IMR-90 (cell line): ENCODE measurements around the gene SOX5. TPM values are rescaled to one million over a fixed set of nuclear protein-coding genes. Genes with fewer than 3 reads are reported as not detected.

ENCODE experiments used
- ATAC-seq: fragments of 200-7000 bp; cut with Tn5 transposase; 2 replicates; pipeline ENCODE4 v1.9.1; 2020; ENCODE audit warnings: low read depth, mild to moderate bottlenecking, moderate library complexity
- BruUV-seq: library from RNA; stranded (reverse); fragments of 400-500 nt; replicated peaks from 2 replicates; lab custom pipeline; 2021; lab: Mats Ljungman, UMichigan
- CTCF ChIA-PET: fragments of 300-600 bp; formaldehyde crosslinking; extraction: SDS; loops from one replicate; lab custom pipeline; 2021; ENCODE audit warnings: antibody characterized with exemption; lab: Yijun Ruan, JAX
- POLR2A ChIA-PET: fragments of 300-600 bp; sonication (Branson Sonifier 250); formaldehyde crosslinking; loops from one replicate; lab custom pipeline; 2022; ENCODE audit warnings: antibody characterized with exemption; ENCODE audit not compliant: unreplicated experiment; lab: Charles Lee
- DNase-seq: peaks from one replicate; pipeline ENCODE4 v3.0.0; 2013
- H2AFZ ChIP-seq: replicated peaks from 2 replicates; pipeline ENCODE3; 2013; ENCODE audit warnings: low read length, mild to moderate bottlenecking; ENCODE audit not compliant: poor library complexity
- H2AK5ac ChIP-seq: 2 replicates; pipeline ENCODE4 v1.6.1; 2013; ENCODE audit warnings: low read depth, low read length, inconsistent platforms
- H2AK9ac ChIP-seq: replicated peaks from 2 replicates; pipeline ENCODE3; 2013; ENCODE audit warnings: mild to moderate bottlenecking, low read depth, low read length, moderate library complexity; ENCODE audit not compliant: poor library complexity
- H2BK120ac ChIP-seq: 2 replicates; pipeline ENCODE4 v1.6.1; 2013; ENCODE audit warnings: low read depth, low read length, inconsistent platforms
- H2BK15ac ChIP-seq: 3 replicates; pipeline ENCODE4 v1.6.1; 2013; ENCODE audit warnings: low read depth, low read length, inconsistent platforms
- H2BK20ac ChIP-seq: 2 replicates; pipeline ENCODE4 v1.6.1; 2013; ENCODE audit warnings: low read depth, mild to moderate bottlenecking, inconsistent platforms, low read length, moderate library complexity
- H2BK5ac ChIP-seq: 2 replicates; pipeline ENCODE4 v1.6.1; 2013; ENCODE audit warnings: mild to moderate bottlenecking, low read depth, low read length, inconsistent platforms; ENCODE audit not compliant: poor library complexity, severe bottlenecking
- H3K14ac ChIP-seq: replicated peaks from 2 replicates; pipeline ENCODE4 v1.6.1; 2013; ENCODE audit warnings: low read depth, low read length, inconsistent platforms
- H3K18ac ChIP-seq: 2 replicates; pipeline ENCODE4 v1.6.1; 2013; ENCODE audit warnings: low read depth, low read length, control low read depth
- H3K23ac ChIP-seq: 2 replicates; pipeline ENCODE4 v1.6.1; 2013; ENCODE audit warnings: low read depth, low read length, inconsistent platforms
- H3K27ac ChIP-seq: 2 replicates; pipeline ENCODE4 v1.5.1; 2013; ENCODE audit warnings: mild to moderate bottlenecking, control low read depth, low read length; ENCODE audit not compliant: insufficient read depth
- H3K27me3 ChIP-seq: 2 replicates; pipeline ENCODE4 v1.6.1; 2013; ENCODE audit warnings: low read length; ENCODE audit not compliant: control insufficient read depth, insufficient read depth
- H3K36me3 ChIP-seq: 2 replicates; pipeline ENCODE4 v1.6.1; 2013; ENCODE audit warnings: low read length, mixed read lengths; ENCODE audit not compliant: control insufficient read depth, insufficient read depth
- H3K4ac ChIP-seq: 2 replicates; pipeline ENCODE4 v1.6.1; 2013; ENCODE audit warnings: low read depth, low read length, inconsistent platforms
- H3K4me1 ChIP-seq: 2 replicates; pipeline ENCODE4 v1.6.1; 2013; ENCODE audit warnings: low read length, mixed read lengths; ENCODE audit not compliant: control insufficient read depth, insufficient read depth
- H3K4me2 ChIP-seq: 2 replicates; pipeline ENCODE4 v1.6.1; 2013; ENCODE audit warnings: low read depth, mild to moderate bottlenecking, control low read depth, low read length, moderate library complexity
- H3K4me3 ChIP-seq: 2 replicates; pipeline ENCODE4 v1.5.1; 2013; ENCODE audit warnings: low read depth, mild to moderate bottlenecking, control low read depth, low read length, moderate library complexity; ENCODE audit not compliant: insufficient read depth
- H3K56ac ChIP-seq: 2 replicates; pipeline ENCODE4 v1.6.1; 2013; ENCODE audit warnings: low read length, inconsistent platforms; ENCODE audit not compliant: insufficient read depth; ENCODE audit errors: extremely low read depth
- H3K79me1 ChIP-seq, 2 experiments: 2 replicates each; pipeline ENCODE4 v1.6.1; 2013; ENCODE audit warnings: low read length in 2 of 2, inconsistent platforms in 1 of 2, low read depth in 1 of 2
- H3K9ac ChIP-seq: 2 replicates; pipeline ENCODE4 v1.6.1; 2013; ENCODE audit warnings: low read depth, low read length, control low read depth
- H3K9me1 ChIP-seq: 2 replicates; pipeline ENCODE4 v1.6.1; 2013; ENCODE audit warnings: low read length, inconsistent platforms; ENCODE audit not compliant: insufficient read depth
- H3K9me3 ChIP-seq: 2 replicates; pipeline ENCODE4 v1.6.1; 2013; ENCODE audit warnings: low read length; ENCODE audit not compliant: control insufficient read depth, insufficient read depth
- H4K20me1 ChIP-seq: 2 replicates; pipeline ENCODE4 v1.6.1; 2013; ENCODE audit warnings: low read length, inconsistent platforms; ENCODE audit not compliant: insufficient read depth
- H4K5ac ChIP-seq: 2 replicates; pipeline ENCODE4 v1.6.1; 2013; ENCODE audit warnings: mild to moderate bottlenecking, low read depth, low read length, control low read depth
- H4K8ac ChIP-seq, 2 experiments: 2 replicates each; pipeline ENCODE4 v1.6.1; 2013; ENCODE audit warnings: low read depth in 2 of 2, low read length in 2 of 2, control low read depth in 1 of 2, inconsistent platforms in 1 of 2
- H4K91ac ChIP-seq: 2 replicates; pipeline ENCODE4 v1.6.1; 2013; ENCODE audit warnings: low read depth, low read length, inconsistent platforms; ENCODE audit not compliant: insufficient read depth
- MAFK ChIP-seq: IDR thresholded peaks from 2 replicates; pipeline ENCODE4 v1.6.1; 2012; ENCODE audit warnings: low read depth, low read length, improper control_type of control experiment
- NFE2L2 ChIP-seq: fragments of 150-350 bp; IDR thresholded peaks from 2 replicates; pipeline ENCODE4 v1.6.1; 2016; ENCODE audit warnings: low read depth, mild to moderate bottlenecking, low read length
- WGBS, 2 experiments: methylation state at CpG; one replicate each; pipeline versions ENCODE4 v1.1.5 to v1.1.7; 2013; ENCODE audit warnings: missing lambda C conversion rate in 2 of 2; ENCODE audit not compliant: insufficient read length in 1 of 2; ENCODE audit errors: extremely low coverage in 2 of 2; 5-methylcytosine and 5-hydroxymethylcytosine counted together
- dilution Hi-C: fragments of 300-500 bp; cut with HindIII; formaldehyde crosslinking; loops from one replicate; pipeline ENCODE4 v1.14.3; 2018; ENCODE audit warnings: low sequenced_read_pairs; ENCODE audit not compliant: unreplicated experiment
- in situ Hi-C: fragments of 300-500 bp; cut with MboI; formaldehyde crosslinking; loops from 3 replicates; pipeline ENCODE4 v1.14.3; 2019; ENCODE audit warnings: low sequenced_read_pairs, inconsistent platforms, mixed read lengths
- intact Hi-C: fragments of 100-400 bp; cut with micrococcal nuclease; formaldehyde crosslinking; loops from 2 replicates; pipeline ENCODE4 v1.10.0; 2022
- polyA plus RNA-seq, 3 experiments: library from polyadenylated mRNA; depleted of rRNA; stranded (reverse); fragments of >200 nt; gene quantifications; 2 replicates each; pipeline ENCODE4 v1.2.3, GENCODE V29; 2012; ENCODE audit warnings: low replicate concordance in 1 of 3
- total RNA-seq: library from RNA; depleted of rRNA; stranded (reverse); fragments of >200 nt; gene quantifications from 2 replicates; pipeline ENCODE4 v1.2.3, GENCODE V29; 2012

The SOX5 gene
- total and polyA plus RNA-seq, 2 of the 4 experiments (the other 2 are of a cell fraction) = 1.1 to 13.1 TPM

GRCh38 chr12:23851602-23852001 is 97.9 kb downstream of the SOX5 start:
- no peak overlapping the region for H3K23ac ChIP-seq
- H3K4ac ChIP-seq = no peak overlapping the region
- no peak overlapping the region for H4K8ac ChIP-seq
- H3K4me3 ChIP-seq = no peak overlapping the region
- no peak overlapping the region for H2BK5ac ChIP-seq
- H3K36me3 ChIP-seq = no peaks in the 10 kb centered on the region
- no peaks in the 10 kb centered on the region for H3K9me3 ChIP-seq
- H3K4me1 ChIP-seq = no peaks in the 10 kb centered on the region
- no peak overlapping the region for H2AK5ac ChIP-seq
- H2BK120ac ChIP-seq = no peak overlapping the region
- BruUV-seq = no TSS peak
- H4K20me1 ChIP-seq = no peaks in the 10 kb centered on the region
- no peak overlapping the region for H2BK20ac ChIP-seq
- in situ Hi-C loops = no loop called here
- no CpG with 5 or more reads among the region's 2 CpGs for WGBS, 2 experiments
- H4K5ac ChIP-seq = no peak overlapping the region
- H3K9me1 ChIP-seq = no peaks in the 10 kb centered on the region
- no peak overlapping the region for H3K18ac ChIP-seq
- H3K27ac ChIP-seq = no peak overlapping the region
- H3K4me2 ChIP-seq = no peak overlapping the region
- no peak overlapping the region for H3K14ac ChIP-seq
- ATAC-seq = no peak
- no peak overlapping the region for H3K56ac ChIP-seq
- intact Hi-C loops = no loop called here
- no peaks in the 10 kb centered on the region for H3K27me3 ChIP-seq
- H3K9ac ChIP-seq = no peak overlapping the region
- no peak overlapping the region for H2AFZ ChIP-seq
- no peak overlapping the region for H2BK15ac ChIP-seq
- CTCF ChIA-PET = no interaction called here
- POLR2A ChIA-PET = no interaction called here
- TF ChIP-seq MAFK (peak; percentile 30; the same call in 1 of the 2 replicates), NFE2L2 (no peak)
- H3K79me1 ChIP-seq = no peaks in the 10 kb centered on the region
- dilution Hi-C loops = no loop called here
- DNase-seq = no peak
- H4K91ac ChIP-seq = no peak overlapping the region
- no peak overlapping the region for H2AK9ac ChIP-seq
